Measurements from ENCODE around the gene MGST2. TPM values are rescaled to one million over a fixed set of nuclear protein-coding genes. Genes with fewer than 3 reads are reported as not detected.

MGST2 gene
- total RNA-seq, 2 donors from 2014 or later = 23.4 to 44.1 TPM

DNA sequence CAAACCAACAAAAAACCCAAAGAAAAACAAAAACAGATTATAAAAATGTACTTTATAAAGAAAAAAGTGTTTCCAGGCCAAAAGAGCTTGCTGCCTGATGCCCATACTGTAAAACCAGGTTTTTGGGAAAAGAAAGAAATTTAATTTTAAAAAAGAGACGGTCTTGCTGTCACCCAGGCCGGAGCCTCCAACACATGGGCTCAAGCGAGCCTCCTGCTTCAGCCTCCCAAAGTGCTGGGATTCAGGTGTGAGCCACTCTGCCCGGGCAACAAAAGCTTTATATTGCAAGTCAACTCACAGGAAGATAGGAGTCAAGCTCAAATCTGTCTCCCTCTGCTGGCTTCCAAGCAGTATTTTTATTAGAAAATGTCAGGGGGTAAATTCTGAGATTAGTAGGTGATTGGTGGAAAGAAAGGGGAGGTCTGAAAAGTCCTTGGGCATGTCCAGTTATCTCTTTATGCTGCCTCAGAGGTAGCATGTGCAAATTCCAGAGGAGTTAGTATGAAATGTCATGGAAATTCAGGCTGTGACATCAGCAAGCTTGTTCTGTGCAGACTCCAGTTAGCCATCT is 39.4 kb downstream of the MGST2 start:
- Histone ChIP-seq H3K27me3 (no peaks in the 10 kb centered on the region), H3K4me1 (no peaks in the 10 kb centered on the region), H3K36me3 (replicated peaks in 1 of 2; ENCODE audit: insufficient read depth in 1 of 2, low read depth in 2 of 2) (no peaks in the 10 kb centered on the region), H3K4me3 (no peak overlapping the region), H3K27ac (no peak overlapping the region), H3K9me3 (no peaks in the 10 kb centered on the region)
- DNase-seq (no peak), ATAC-seq (no peak)
- intact Hi-C loops (cut with DNase I) = no loop called here
- TF ChIP-seq POLR2A (IDR thresholded peaks at IDR 0.05) (no peak), CTCF (IDR thresholded peaks at IDR 0.05) (peak in 1 of 7 experiments; percentile 9)
- WGBS, 2 donors = 91 to 99% methylated on average over 4 of the region's 4 CpGs

DNA sequence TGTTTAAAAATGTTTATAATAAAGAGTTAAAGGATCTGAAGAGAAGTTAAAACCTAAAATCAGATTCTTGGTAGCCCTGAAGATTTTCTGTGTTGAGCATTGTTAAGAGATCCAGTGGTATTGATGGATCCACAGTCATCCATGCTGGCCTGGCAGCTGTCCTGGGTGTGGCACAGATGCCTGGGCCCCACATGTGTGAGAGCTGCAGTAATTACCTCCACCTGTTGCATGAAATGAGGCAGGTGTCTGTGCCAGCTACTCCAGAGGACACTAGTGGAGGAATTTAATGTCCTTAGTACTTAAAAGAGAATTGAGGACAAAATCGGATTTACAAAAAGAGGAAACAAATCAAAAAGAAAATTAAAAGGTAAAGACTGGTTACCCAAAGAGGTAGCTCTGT is 44.0 kb downstream of the MGST2 start:
- intact Hi-C loops (cut with DNase I) = no loop called here
- TF ChIP-seq CTCF (IDR thresholded peaks at IDR 0.05) = no peak
- TF ChIP-seq POLR2A (IDR thresholded peaks at IDR 0.05) = no peak
- Histone ChIP-seq H3K27ac (no peak overlapping the region), H3K9me3 (no peaks in the 10 kb centered on the region), H3K4me1 (no peaks in the 10 kb centered on the region), H3K4me3 (no peak overlapping the region), H3K27me3 (no peaks in the 10 kb centered on the region), H3K36me3 (replicated peaks in 1 of 2; ENCODE audit: insufficient read depth in 1 of 2, low read depth in 2 of 2) (no peaks in the 10 kb centered on the region)
- 80 to 92% methylated on average over 1 of the region's 1 CpG for WGBS, 2 donors
- ATAC-seq (no peak), DNase-seq (no peak)

- Histone ChIP-seq H3K9me3 (no peaks in the 10 kb centered on the region), H3K27me3 (no peaks in the 10 kb centered on the region), H3K27ac (no peak overlapping the region), H3K36me3 (replicated peaks in 1 of 2; ENCODE audit: insufficient read depth in 1 of 2, low read depth in 2 of 2) (no peaks in the 10 kb centered on the region), H3K4me3 (no peak overlapping the region), H3K4me1 (no peaks in the 10 kb centered on the region)
- no peak for DNase-seq
- no peak for ATAC-seq
- WGBS, 2 donors = 95% methylated on average over 2 of the region's 2 CpGs
- no peak for TF ChIP-seq POLR2A (IDR thresholded peaks at IDR 0.05)
- TF ChIP-seq CTCF (IDR thresholded peaks at IDR 0.05) = no peak
- intact Hi-C loops (cut with DNase I) = no loop called here
Measured at GRCh38 chr4:139710073-139710472, 44.5 kb downstream of the MGST2 start.

- no peak for ATAC-seq
Measured at GRCh38 chr4:139711461-139711860, 45.8 kb downstream of the MGST2 start.

More at GRCh38 chr4:139711461-139711860, 45.8 kb downstream of the MGST2 start:
- Histone ChIP-seq H3K27ac (no peak overlapping the region), H3K4me1 (peaks cover 8% of the 10 kb centered on the region), H3K4me3 (no peak overlapping the region), H3K36me3 (replicated peaks in 1 of 2; ENCODE audit: insufficient read depth in 1 of 2, low read depth in 2 of 2) (no peaks in the 10 kb centered on the region), H3K27me3 (no peaks in the 10 kb centered on the region), H3K9me3 (no peaks in the 10 kb centered on the region)
- no peak for TF ChIP-seq POLR2A (IDR thresholded peaks at IDR 0.05)
- TF ChIP-seq CTCF (IDR thresholded peaks at IDR 0.05) = no peak
- 79 to 89% methylated on average over 4 of the region's 4 CpGs for WGBS, 2 donors
- no peak for DNase-seq
- intact Hi-C loops (cut with DNase I) = no loop called here

All from body of pancreas (tissue), 4 donors.